GM23338 (cell line): Measurements from ENCODE around the gene JAK3. TPM values are rescaled to one million over a fixed set of nuclear protein-coding genes. Genes with fewer than 3 reads are reported as not detected.

Experiments
- ATAC-seq: fragments of 200-7000 bp; cut with Tn5 transposase; 3 replicates; pipeline ENCODE4 v1.9.1; 2020
- DNase-seq: peaks from one replicate; pipeline ENCODE4 v3.0.0-alpha.2; 2015; ENCODE audit warnings: low spot score
- H2AFZ ChIP-seq: fragments of 200-600 bp; sonication (generic); 2 replicates; pipeline ENCODE4 v1.8.0; 2016; ENCODE audit warnings: antibody characterized with exemption, mild to moderate bottlenecking, moderate library complexity
- H3F3A ChIP-seq: fragments of 200-600 bp; sonication (generic); replicated peaks from 2 replicates; pipeline ENCODE4 v1.8.0; 2017; ENCODE audit warnings: antibody characterized with exemption, mixed run types, low read depth
- H3K27ac ChIP-seq: fragments of 200-600 bp; sonication (generic); 2 replicates; pipeline ENCODE4 v1.6.1; 2016; ENCODE audit warnings: low read depth
- H3K27me3 ChIP-seq: fragments of 200-600 bp; sonication (generic); 2 replicates; pipeline ENCODE4 v1.8.0; 2016; ENCODE audit warnings: mild to moderate bottlenecking, mixed run types, moderate library complexity; ENCODE audit not compliant: insufficient read depth
- H3K36me3 ChIP-seq: fragments of 200-600 bp; sonication (generic); 2 replicates; pipeline ENCODE4 v1.8.0; 2016; ENCODE audit warnings: mild to moderate bottlenecking; ENCODE audit not compliant: insufficient read depth
- H3K4me1 ChIP-seq: fragments of 200-600 bp; sonication (generic); 2 replicates; pipeline ENCODE4 v1.8.0; 2016; ENCODE audit warnings: mild to moderate bottlenecking, moderate library complexity; ENCODE audit not compliant: insufficient read depth
- H3K4me2 ChIP-seq: fragments of 200-600 bp; sonication (generic); 2 replicates; pipeline ENCODE4 v1.7.1; 2017; ENCODE audit warnings: mixed run types
- H3K4me3 ChIP-seq: fragments of 200-600 bp; sonication (generic); 2 replicates; pipeline ENCODE4 v1.6.1; 2016; ENCODE audit warnings: mixed run types
- H3K79me2 ChIP-seq: fragments of 200-600 bp; sonication (generic); replicated peaks from 2 replicates; pipeline ENCODE4 v1.8.0; 2017; ENCODE audit warnings: mild to moderate bottlenecking; ENCODE audit not compliant: insufficient read depth
- H3K9me2 ChIP-seq: fragments of 200-600 bp; sonication (generic); 2 replicates; pipeline ENCODE4 v1.8.0; 2017; ENCODE audit not compliant: insufficient read depth
- H4K20me1 ChIP-seq: fragments of 200-600 bp; sonication (generic); replicated peaks from 2 replicates; pipeline ENCODE4 v1.8.0; 2017; ENCODE audit warnings: mild to moderate bottlenecking; ENCODE audit not compliant: insufficient read depth
- H3K27ac Mint-ChIP-seq: 2 replicates; pipeline ENCODE4 v1.8.0; 2020; ENCODE audit warnings: inconsistent platforms, mild to moderate bottlenecking, moderate library complexity, mixed read lengths
- H3K27me3 Mint-ChIP-seq: 3 replicates; pipeline ENCODE4 v1.8.0; 2022; ENCODE audit warnings: low read depth, mild to moderate bottlenecking, moderate library complexity, mixed read lengths, inconsistent platforms; ENCODE audit not compliant: insufficient read depth, poor library complexity
- H3K36me3 Mint-ChIP-seq: 3 replicates; pipeline ENCODE4 v1.8.0; 2021; ENCODE audit warnings: low read depth, mild to moderate bottlenecking, inconsistent platforms, moderate library complexity, mixed read lengths
- H3K4me1 Mint-ChIP-seq: 3 replicates; pipeline ENCODE4 v1.8.0; 2020; ENCODE audit warnings: mild to moderate bottlenecking, inconsistent platforms, mixed read lengths
- H3K4me3 Mint-ChIP-seq: 3 replicates; pipeline ENCODE4 v1.8.0; 2021; ENCODE audit warnings: moderate library complexity, mild to moderate bottlenecking, inconsistent platforms, mixed read lengths
- H3K9me3 Mint-ChIP-seq: 3 replicates; pipeline ENCODE4 v1.8.0; 2020; ENCODE audit warnings: moderate library complexity, mild to moderate bottlenecking, inconsistent platforms, mixed read lengths
- CREB1 ChIP-seq: fragments of 250-450 bp; sonication (Bioruptor Pico); IDR thresholded peaks from 2 replicates; pipeline ENCODE4 v1.5.0; 2020; ENCODE audit warnings: low read depth, mild to moderate bottlenecking, moderate library complexity
- EZH2 ChIP-seq: fragments of 200-600 bp; sonication (generic); IDR thresholded peaks from one replicate; pipeline ENCODE4 v1.8.0; 2017; ENCODE audit warnings: antibody characterized with exemption, mild to moderate bottlenecking, low read depth; ENCODE audit not compliant: unreplicated experiment
- NANOG ChIP-seq: IDR thresholded peaks from 2 replicates; pipeline ENCODE4 v1.6.1; 2016; ENCODE audit warnings: antibody characterized with exemption, borderline replicate concordance
- POLR2AphosphoS5 ChIP-seq: IDR thresholded peaks from 2 replicates; pipeline ENCODE4 v1.6.1; 2016; ENCODE audit warnings: antibody characterized with exemption, low read depth
- STAT1 ChIP-seq: IDR thresholded peaks from one replicate; pipeline ENCODE4 v1.6.1; 2016; ENCODE audit warnings: antibody characterized with exemption; ENCODE audit not compliant: unreplicated experiment
- ZNF114 ChIP-seq: fragments of 250-450 bp; sonication (Bioruptor Pico); IDR thresholded peaks from 2 replicates; pipeline ENCODE4 v1.5.0; 2020; ENCODE audit warnings: mild to moderate bottlenecking, moderate library complexity
- ZNF462 ChIP-seq: fragments of 250-450 bp; sonication (Bioruptor Pico); IDR thresholded peaks from 2 replicates; pipeline ENCODE4 v1.5.0; 2020; ENCODE audit warnings: mild to moderate bottlenecking, moderate library complexity
- polyA plus RNA-seq: library from polyadenylated mRNA; unstranded; fragments of >200 nt; fragmentation: Nextera tagmentation; extraction: Ambion mirVana; gene quantifications from 2 replicates; pipeline ENCODE4 v1.2.1, GENCODE V29; 2016
- total RNA-seq: library from RNA; depleted of rRNA; stranded (reverse); fragments of >200 nt; shearing (Covaris generic); gene quantifications from 2 replicates; pipeline ENCODE4 v1.2.3, GENCODE V29; 2014
- TF ChIP-seq, protein P1 (sequence below), 2 experiments: fragments of 200-600 bp in 1 of 2; sonication (generic) in 1 of 2; conservative IDR thresholded peaks; 2 replicates each; pipeline versions ENCODE4 v1.5.1 to v1.6.1; 2016 to 2017; ENCODE audit warnings: antibody characterized with exemption in 2 of 2, low read depth in 2 of 2, mild to moderate bottlenecking in 2 of 2, moderate library complexity in 1 of 2
- TF ChIP-seq, protein P2 (sequence below): IDR thresholded peaks from 2 replicates; pipeline ENCODE4 v1.6.1; 2016; ENCODE audit warnings: antibody characterized with exemption

Gene JAK3
- total and polyA plus RNA-seq, 2 experiments from 2014 or later, result 2.9 to 5.4 TPM

GRCh38 chr19:17794731-17795494 is 52.9 kb downstream of the JAK3 start, which contains the start of gene B3GNT3:
B3GNT3 (plus strand) TSS chr19:17795138; CDS start chr19:17807808, 12,670 bp downstream.
- Histone ChIP-seq H3K4me1 (no peaks in the 10 kb centered on the region; the same call in 1 of the 2 replicates), H3F3A (peaks cover 8% of the 10 kb centered on the region; the same call in 1 of the 2 replicates), H3K79me2 (no peaks in the 10 kb centered on the region), H3K4me2 (peak within 1 kb of the TSS; percentile 93), H4K20me1 (no peaks in the 10 kb centered on the region), H3K27ac (no peak within 1 kb of the TSS), H2AFZ (peak within 1 kb of the TSS; percentile 99), H3K4me3 (peak within 1 kb of the TSS; percentile 71), H3K36me3 (no peaks in the 10 kb centered on the region), H3K27me3 (peaks cover 17% of the 10 kb centered on the region), H3K9me2 (no peaks in the 10 kb centered on the region)
- no peaks in the 10 kb centered on the region for H3K36me3 Mint-ChIP-seq
- H3K27me3 Mint-ChIP-seq, result peaks cover 19% of the 10 kb centered on the region
- ATAC-seq (peak; percentile 82), DNase-seq (peak; percentile 89)
- TF ChIP-seq ZNF114 (CRISPR knock-in tag) (no peak), NANOG (no peak), STAT1 (no peak), POLR2AphosphoS5 (peak; percentile 37; the same call in 1 of the 2 replicates), ZNF462 (CRISPR knock-in tag) (no peak), CREB1 (no peak), EZH2 (peak; percentile 15)
- TF ChIP-seq, protein P1, sequence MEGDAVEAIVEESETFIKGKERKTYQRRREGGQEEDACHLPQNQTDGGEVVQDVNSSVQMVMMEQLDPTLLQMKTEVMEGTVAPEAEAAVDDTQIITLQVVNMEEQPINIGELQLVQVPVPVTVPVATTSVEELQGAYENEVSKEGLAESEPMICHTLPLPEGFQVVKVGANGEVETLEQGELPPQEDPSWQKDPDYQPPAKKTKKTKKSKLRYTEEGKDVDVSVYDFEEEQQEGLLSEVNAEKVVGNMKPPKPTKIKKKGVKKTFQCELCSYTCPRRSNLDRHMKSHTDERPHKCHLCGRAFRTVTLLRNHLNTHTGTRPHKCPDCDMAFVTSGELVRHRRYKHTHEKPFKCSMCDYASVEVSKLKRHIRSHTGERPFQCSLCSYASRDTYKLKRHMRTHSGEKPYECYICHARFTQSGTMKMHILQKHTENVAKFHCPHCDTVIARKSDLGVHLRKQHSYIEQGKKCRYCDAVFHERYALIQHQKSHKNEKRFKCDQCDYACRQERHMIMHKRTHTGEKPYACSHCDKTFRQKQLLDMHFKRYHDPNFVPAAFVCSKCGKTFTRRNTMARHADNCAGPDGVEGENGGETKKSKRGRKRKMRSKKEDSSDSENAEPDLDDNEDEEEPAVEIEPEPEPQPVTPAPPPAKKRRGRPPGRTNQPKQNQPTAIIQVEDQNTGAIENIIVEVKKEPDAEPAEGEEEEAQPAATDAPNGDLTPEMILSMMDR (conservative IDR thresholded peaks at IDR 0.05; ENCODE audit: low read depth in 2 of 2), result no peak
- TF ChIP-seq, protein P2, sequence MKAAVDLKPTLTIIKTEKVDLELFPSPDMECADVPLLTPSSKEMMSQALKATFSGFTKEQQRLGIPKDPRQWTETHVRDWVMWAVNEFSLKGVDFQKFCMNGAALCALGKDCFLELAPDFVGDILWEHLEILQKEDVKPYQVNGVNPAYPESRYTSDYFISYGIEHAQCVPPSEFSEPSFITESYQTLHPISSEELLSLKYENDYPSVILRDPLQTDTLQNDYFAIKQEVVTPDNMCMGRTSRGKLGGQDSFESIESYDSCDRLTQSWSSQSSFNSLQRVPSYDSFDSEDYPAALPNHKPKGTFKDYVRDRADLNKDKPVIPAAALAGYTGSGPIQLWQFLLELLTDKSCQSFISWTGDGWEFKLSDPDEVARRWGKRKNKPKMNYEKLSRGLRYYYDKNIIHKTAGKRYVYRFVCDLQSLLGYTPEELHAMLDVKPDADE, result no peak; the same call in 1 of the 2 replicates
- H3K27ac Mint-ChIP-seq, result no peak within 1 kb of the TSS
- peaks cover 11% of the 10 kb centered on the region for H3K4me1 Mint-ChIP-seq
- H3K4me3 Mint-ChIP-seq, result peak within 1 kb of the TSS; percentile 76
- no peaks in the 10 kb centered on the region for H3K9me3 Mint-ChIP-seq
